Hematopoietic multipotent progenitor cell treated with erythropoietin and hydrocortisone succinate and interleukin-3 and kit ligand, for 6 days (in vitro differentiated cells): ENCODE results near the gene FSHR.

ENCODE experiments used
- DNase-seq: peaks from one replicate; pipeline ENCODE4 v3.0.0-alpha.2; 2015

The FSHR gene

GRCh38 chr2:49111006-49111405 is 43.3 kb downstream of the FSHR start:
- no peak for DNase-seq

DNA sequence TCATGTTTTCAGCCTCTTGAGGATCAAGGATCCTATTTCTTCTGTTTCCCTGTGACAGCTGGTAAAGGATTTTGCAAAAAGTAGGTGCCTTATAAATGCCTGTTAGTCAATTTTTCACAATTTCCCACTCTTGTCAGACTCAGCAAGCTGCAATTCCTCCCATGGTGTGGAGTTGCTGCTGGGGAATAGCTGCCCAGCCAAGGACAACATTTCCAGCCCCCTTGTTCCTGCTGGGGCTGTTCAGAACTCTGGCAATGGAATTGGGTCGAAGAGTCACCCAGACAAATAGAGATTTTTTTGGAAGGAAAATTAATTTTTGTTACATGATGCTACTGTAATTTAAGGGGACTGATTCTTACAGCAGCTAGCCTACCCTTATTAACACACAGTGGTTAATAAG is 43.7 kb downstream of the FSHR start:
- DNase-seq: no peak

DNA sequence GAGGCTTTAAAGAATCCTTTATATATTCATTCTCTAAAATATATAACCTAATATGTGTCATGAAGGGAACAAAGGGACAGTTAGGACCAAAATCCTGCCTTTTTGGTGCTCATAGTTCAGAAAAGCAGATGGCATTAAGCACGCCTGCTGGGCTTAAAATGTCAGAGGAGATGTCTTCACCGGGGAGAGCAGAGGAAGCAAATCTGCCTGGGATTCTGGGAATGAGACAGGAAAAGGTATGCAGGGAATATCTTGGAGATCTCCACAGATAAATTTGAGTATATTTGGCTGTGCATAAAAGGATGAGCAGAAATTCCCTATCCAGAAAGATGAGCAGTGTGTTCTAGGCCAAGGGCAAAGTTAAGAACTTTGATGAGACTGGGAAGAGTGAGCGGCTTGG is 45.5 kb downstream of the FSHR start:
- no peak for DNase-seq

GRCh38 chr2:49108436-49108835 is 45.9 kb downstream of the FSHR start:
- no peak for DNase-seq

DNA sequence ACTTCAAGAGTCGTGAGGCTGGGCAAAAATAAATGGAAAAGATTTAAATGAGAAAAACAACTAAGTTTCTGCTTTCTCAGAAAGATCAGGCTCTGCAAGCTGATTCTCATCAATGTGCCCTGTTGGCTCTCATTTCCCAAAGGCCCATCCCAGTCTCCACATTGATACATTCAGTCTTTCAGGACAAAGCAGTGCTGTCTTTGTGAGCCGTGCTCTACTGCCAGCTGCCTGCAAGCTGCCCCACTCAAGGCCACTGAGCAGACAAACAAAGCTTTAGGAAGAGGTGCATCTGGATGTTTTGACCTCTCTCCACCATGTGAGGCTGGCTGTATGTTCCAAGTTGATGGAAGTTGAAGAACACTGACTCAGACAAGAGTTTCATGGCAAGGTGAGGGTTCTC is 48.8 kb downstream of the FSHR start:
- no peak for DNase-seq

DNA sequence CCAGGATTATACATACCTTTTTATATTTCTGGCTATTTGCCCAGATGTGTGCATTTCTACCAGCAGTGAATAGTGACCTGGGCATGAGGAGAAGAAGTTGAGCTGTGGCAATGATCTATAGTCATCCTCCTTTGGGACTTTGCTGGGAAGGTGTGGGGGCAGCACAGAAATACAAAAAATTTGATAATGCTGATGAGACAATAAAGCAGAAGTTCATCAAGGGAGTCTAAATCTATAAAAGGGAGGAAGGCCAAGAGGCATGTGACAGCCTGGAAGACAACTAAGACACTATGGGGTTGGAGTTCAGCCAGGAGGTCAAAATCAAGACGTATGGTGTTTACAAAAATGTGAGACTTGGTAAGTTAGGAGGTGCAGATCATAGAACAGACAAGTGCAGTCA is 52.2 kb downstream of the FSHR start:
- no peak for DNase-seq

DNA sequence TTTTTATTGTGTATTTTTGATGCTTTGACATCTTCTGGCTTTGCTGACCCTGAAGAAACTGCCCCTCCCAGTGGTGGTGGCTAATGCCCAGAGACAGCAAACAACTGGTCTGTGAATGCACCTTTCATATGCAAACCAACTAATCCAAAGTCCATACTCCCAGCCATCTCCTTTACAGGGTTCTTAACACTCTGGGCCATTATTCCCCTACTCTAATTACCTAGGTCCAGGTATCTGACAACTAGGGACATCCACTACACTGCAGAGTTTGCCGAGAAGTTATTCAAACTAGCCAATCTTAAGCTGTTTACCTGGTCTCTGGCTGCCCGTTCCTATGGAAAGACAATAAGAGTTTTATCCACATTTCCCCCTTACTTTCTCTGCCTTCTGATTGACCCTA is 73.6 kb downstream of the FSHR start:
- DNase-seq: no peak

- DNase-seq: no peak
Observed at GRCh38 chr2:49070716-49071115, 83.6 kb downstream of the FSHR start.

- DNase-seq: no peak
Observed at GRCh38 chr2:49069829-49070228, 84.5 kb downstream of the FSHR start.

GRCh38 chr2:49068613-49069012 is 85.7 kb downstream of the FSHR start:
- DNase-seq: no peak

- no peak for DNase-seq
Observed at GRCh38 chr2:49067971-49068370, 86.3 kb downstream of the FSHR start.

DNA sequence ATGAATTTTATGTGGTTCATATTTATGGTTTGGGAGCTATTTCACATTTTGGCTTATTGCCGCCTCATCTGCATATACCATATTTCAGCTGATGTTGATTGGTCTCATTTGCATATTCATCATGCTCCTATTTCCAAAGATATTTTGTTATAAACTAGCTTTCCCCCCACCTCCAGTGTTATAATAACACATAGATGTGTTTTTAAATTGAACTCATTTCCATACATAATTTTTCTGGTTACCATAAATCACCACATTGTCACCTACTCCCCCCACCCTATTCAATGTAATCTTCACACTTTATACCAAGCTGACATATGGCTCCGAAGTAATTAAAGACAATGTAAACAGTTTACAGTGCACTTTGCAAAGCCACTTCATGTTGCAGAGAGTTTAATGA is 101.2 kb downstream of the FSHR start:
- DNase-seq: no peak

DNA sequence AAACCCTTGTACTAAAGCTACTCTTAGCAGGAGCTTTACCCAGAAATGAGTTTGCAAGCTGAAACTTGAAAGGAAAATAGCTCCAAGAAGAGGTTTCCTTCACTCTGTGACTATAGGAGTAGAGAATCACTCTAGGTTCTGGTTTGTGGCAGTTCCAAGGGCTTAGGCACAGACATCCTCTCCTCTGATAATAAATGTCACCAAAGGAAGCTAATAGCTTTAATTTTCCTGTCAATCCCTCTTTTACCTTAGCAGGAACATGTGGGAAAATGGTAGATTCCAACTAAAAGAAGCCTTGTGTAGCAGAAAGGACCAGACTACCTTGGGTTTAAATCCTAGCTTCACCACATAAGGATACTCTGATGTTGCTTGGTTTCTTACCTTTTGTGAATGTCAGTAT is 104.0 kb downstream of the FSHR start:
- DNase-seq: no peak

GRCh38 chr2:49049161-49049560 is 105.2 kb downstream of the FSHR start:
- DNase-seq: no peak

DNA sequence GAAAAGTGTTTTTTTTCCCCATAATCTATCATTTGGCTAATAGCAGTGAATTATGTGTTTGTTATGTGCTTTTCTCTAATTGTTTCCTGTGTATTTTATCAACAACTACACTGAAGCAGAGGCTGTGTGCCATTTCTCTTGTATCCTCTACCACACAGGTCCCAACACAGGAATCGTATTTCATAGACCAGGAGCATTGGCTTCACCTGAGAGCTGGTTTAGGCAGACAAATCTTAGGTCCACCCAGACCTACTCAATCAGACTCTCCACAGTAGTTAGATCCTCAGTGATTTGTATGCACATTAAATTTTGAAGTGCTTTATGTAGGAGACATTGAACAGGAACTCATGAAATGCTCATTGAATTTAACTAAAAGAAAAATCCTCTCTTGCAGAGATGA is 109.2 kb downstream of the FSHR start:
- DNase-seq: no peak

DNA sequence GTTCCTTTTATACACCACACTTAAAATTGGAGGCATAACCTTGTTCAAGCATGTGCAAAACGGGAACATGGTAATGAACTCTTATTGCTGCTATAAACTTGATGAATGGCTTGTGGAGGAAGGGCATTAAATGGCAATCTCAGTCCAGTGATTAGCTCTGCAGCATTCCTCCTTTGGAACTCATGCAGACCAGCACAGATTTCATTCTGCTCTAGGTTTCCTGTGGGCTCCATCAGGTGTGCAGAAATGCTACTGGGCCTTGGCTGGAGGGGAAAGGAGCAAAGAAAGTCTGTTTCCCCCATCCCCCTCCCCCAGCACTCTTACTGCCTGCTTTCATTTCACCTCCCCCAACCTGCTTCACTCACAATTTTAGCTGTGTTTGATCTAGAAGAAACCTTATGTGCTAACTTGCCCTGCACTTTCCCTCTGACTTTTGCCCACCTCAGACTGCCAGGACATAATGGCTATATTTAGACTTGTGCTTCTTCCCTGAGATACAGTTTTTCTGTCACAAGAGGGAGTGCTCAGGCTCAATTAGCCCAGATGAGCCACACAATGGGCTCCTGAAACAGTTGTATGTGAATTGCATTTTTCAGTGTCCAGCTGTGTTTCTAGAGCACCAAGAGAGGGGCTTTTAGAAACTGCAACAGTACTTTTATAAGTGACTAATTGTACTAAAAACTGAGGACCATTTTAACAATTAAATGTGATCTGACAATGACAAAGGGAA is 109.8 kb downstream of the FSHR start:
- no peak for DNase-seq

- DNase-seq: no peak
Observed at GRCh38 chr2:49043405-49043982, 110.8 kb downstream of the FSHR start.

DNA sequence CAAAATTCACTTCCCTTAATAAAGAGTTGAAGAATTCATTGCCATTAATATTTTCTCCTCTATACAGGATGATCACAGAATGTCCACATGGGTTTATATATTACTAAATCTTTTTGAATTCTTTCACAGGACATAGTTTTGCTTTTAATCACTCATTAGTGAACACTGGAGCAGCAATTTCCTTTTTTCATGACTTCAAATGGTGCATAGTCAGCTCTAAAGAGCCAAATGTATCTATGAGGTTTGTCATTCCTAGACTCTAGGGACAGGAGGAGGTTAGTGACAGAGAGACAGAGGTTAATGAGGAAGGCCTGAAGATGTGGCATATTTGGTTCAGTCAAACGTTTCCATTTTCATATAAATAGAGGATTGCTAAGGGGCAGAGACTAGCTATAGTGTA is 111.8 kb downstream of the FSHR start:
- DNase-seq: no peak

DNA sequence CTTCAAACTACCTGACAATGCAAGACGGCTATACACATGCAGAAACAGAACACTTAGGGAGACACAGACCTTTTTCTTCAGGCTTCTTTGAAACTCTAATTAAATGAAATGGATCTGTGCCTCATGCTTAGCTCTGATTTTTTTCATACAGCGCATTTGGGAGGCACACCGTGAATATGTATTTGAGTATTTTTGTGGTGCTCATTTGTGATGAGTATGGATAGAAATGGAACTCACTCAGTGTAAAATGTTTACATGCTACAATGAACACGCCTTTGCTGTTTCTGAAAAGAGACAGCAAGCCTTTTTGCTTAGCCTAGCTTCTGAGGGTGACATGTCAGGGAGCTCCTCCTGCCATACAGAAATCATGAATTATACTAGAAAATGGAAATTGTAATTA is 113.3 kb downstream of the FSHR start:
- no peak for DNase-seq

DNA sequence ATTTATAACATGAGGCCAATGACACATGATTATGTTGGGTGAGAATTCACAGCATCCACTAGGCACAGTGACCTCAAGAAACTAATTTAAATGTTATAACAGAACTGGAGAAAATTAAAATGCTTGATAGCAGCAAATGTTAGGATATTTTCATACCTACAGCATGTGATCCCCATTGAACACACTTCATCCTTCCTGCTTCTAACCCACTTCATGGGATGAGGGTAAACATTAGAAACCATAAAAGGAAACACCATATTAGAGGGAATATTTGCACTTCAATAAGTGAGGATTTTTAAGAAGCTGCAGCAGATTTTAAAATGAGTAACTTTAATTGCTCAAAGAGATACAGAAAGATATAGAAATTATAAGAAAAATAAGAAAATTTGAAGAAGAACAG is 117.1 kb downstream of the FSHR start:
- DNase-seq: no peak

DNA sequence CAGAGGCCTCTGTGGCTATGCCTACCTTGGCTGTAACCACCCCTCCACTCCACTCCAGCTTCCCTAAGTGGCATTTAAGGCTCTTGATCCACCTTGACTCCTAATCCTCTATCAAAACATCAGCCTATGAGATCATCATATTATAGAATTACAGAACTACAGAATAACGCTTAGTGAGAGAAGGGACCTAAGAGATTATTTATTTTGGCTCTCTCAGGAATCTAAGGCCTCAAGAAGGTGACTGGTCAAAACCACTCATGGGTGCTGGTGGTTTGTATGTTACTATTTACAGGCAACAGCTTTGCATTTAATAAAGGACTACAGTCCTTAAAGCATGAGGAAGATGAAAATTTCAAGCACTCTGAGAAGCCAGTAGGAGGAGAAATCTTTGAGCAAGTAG is 118.8 kb downstream of the FSHR start:
- DNase-seq: no peak

DNA sequence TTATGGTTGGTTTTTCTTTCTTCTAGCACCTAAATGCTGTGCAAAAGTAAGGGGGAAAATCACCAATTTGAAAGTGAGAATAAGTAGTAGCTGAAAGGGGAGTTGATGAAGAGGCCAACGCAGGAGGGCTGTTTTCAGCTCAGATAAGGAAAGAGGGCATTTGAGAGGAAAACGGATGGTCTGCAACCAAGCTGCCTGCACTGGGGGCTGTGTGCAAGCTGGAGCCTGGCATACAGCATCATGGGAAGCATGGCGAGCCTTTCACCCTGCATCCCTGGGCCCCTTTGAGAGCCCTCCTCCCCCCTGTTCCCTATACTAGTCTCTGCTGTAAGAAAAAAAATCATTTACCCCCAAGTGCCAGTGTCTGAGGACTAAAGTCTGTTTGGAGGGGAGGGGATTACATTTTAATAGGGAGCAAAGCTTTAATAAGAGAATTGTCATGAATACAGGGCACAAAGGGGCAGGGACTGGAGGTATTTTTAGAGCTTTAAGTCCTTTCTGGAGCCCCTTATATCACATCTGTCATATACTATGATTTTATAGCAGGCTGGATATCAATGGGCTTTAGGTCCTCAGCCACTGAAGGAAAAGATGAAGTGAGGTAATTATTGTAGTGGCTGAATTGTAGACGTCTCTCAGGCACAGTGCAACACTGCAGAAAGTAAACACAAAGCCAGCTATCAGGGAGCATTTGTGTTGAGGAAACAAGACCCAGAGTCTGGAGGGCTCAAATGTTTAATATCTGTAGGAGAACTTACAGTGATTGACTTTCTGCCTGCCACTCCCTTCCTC is 120.7 kb downstream of the FSHR start:
- no peak for DNase-seq

DNA sequence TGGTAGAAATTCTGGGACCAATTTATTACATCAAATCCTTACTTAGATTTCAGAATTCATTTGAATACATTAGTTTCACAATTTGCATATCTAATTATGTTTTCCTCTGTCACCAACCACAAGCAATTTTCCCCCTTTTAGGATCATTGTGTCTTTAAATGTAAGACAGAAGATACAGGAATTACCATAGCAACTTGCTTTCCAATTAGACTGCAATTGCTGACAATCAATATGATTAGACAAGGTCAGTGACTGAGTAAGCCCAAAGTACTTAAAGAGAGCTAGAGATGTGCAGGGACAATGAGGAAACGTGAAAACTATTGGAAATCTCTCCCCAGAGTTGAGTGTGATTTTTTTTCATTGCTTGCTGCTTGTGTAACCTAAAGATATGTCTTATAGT is 121.4 kb downstream of the FSHR start:
- no peak for DNase-seq

GRCh38 chr2:49032126-49032525 is 122.2 kb downstream of the FSHR start:
- DNase-seq: no peak
